Ovary (tissue), 9 donors: ENCODE measurements around the gene EHD3. TPM values are rescaled to one million over a fixed set of nuclear protein-coding genes. Genes with fewer than 3 reads are reported as not detected.

ENCODE experiments used
- DNase-seq, 5 donors: peaks; one replicate each; pipeline ENCODE4 v3.0.0-alpha.2; 2019 to 2020
- H3K27ac ChIP-seq, 2 donors: fragments of 200-600 bp; one replicate each; pipeline versions ENCODE4 v1.5.1 to v1.8.0; 2019 to 2022
- H3K27me3 ChIP-seq: fragments of 200-600 bp; one replicate; pipeline ENCODE4 v1.8.0; 2022
- H3K36me3 ChIP-seq: fragments of 200-600 bp; sonication (generic); one replicate; pipeline ENCODE4 v1.5.1; 2019
- H3K4me1 ChIP-seq: one replicate; pipeline ENCODE4 v1.8.1; 2013; ENCODE audit warnings: mild to moderate bottlenecking, moderate library complexity; ENCODE audit not compliant: insufficient read depth
- H3K4me3 ChIP-seq: fragments of 200-600 bp; sonication (generic); one replicate; pipeline ENCODE4 v1.5.1; 2017
- H3K9me3 ChIP-seq, 2 donors: fragments of 200-600 bp in 1 of 2; sonication (generic) in 1 of 2; one replicate each; pipeline versions ENCODE4 v1.5.1 to v1.8.1; 2013 to 2019; ENCODE audit warnings: mild to moderate bottlenecking in 1 of 2, moderate library complexity in 1 of 2
- EP300 ChIP-seq: sonication (generic); formaldehyde crosslinking; IDR thresholded peaks from one replicate; pipeline ENCODE4 v1.6.1; 2017; ENCODE audit warnings: antibody characterized with exemption
- POLR2A ChIP-seq: fragments of 450-650 bp; IDR thresholded peaks from one replicate; pipeline ENCODE4 v1.6.1; 2017; ENCODE audit warnings: antibody characterized with exemption, mild to moderate bottlenecking, moderate library complexity
- WGBS, 3 donors: extraction: QIAGEN DNeasy Blood & Tissue Kit in 1 of 3; methylation state at CpG; one replicate each; pipeline versions ENCODE4 v1.1.5 to v1.1.7; 2013 to 2017; 5-methylcytosine and 5-hydroxymethylcytosine counted together
- intact Hi-C, 4 donors: fragments of 100-400 bp; cut with DNase I; formaldehyde crosslinking; loops; one replicate each; pipeline versions ENCODE4 v1.11.0 to v1.15.1; 2022 to 2023
- polyA plus RNA-seq, 2 donors: library from polyadenylated mRNA; stranded (reverse); fragments of 200-250 nt in 1 of 2; fragments of 350-450 nt in 1 of 2; fragmentation: Illumina TruSeq in 1 of 2; extraction: RNeasy Lipid Tissue Mini Kit (QIAGEN cat#74804) in 1 of 2; gene quantifications; one replicate each; pipeline ENCODE4 v1.2.3, GENCODE V29; 2013 to 2014
- total RNA-seq, 7 donors: library from RNA; depleted of rRNA in 2 of 7; stranded (reverse); fragments of >200 nt in 2 of 7; fragmentation: NEBNext Ultra II Directional in 3 of 7; extraction: Animal tissue kit (Norgen Biotek cat#: 25700) in 3 of 7; gene quantifications; one replicate each; pipeline versions ENCODE4 v1.1.0 to v1.2.4, GENCODE V29; 2016 to 2023
- TF ChIP-seq, protein P1 (sequence below), 3 donors: fragments of 450-650 bp in 2 of 3; fragments of 200-600 bp in 1 of 3; IDR thresholded peaks; one replicate each; pipeline versions ENCODE4 v1.5.1 to v1.8.0; 2016 to 2022; ENCODE audit warnings: antibody characterized with exemption in 3 of 3, mild to moderate bottlenecking in 1 of 3
- donor health status: DM: no; HTN: no; CAD: no; lungs with moderate emphysema.
- donor health status: DM: no; HTN: no; CAD: no.
- donor health status: Bipolar disorder and iron deficiency.
- donor health status: DM: yes; HTN: yes; CAD: no.
- donor health status: DM: no; HTN: no; CAD: no.
- donor health status: DM: yes; HTN: yes; CAD: no.

Gene EHD3
- total and polyA plus RNA-seq, 9 donors, result 2.8 to 10.6 (median 3.5) TPM

DNA sequence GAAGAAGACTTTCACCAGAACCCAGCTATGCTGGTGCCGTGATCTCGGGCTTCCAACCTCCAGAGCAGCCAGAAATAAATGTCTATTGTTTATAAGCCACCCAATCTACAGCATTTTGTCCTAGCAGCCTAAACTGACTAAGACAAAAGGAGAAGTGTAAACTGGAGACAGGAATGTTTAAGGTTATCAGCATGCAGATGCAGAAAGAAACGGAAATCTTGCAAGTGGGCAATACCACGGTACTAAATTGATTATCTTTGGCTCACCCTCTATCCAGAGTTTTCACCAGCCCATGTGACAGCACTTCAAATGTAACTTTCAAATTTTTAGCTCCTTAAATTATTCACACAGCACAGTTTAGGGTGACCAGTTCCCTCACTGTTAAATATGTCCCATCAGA lies 10.9 kb upstream of the EHD3 start:
- Histone ChIP-seq H3K27ac (no peak overlapping the region), H3K4me1 (no peaks in the 10 kb centered on the region), H3K9me3 (no peaks in the 10 kb centered on the region), H3K4me3 (no peak overlapping the region), H3K36me3 (no peaks in the 10 kb centered on the region), H3K27me3 (no peaks in the 10 kb centered on the region)
- intact Hi-C loops, result no loop called here
- WGBS, 3 donors, result 72 to 83% (median 74%) methylated on average over 4 of the region's 4 CpGs
- DNase-seq, result no peak
- TF ChIP-seq POLR2A, result no peak
- TF ChIP-seq EP300, result no peak
- TF ChIP-seq, protein P1, sequence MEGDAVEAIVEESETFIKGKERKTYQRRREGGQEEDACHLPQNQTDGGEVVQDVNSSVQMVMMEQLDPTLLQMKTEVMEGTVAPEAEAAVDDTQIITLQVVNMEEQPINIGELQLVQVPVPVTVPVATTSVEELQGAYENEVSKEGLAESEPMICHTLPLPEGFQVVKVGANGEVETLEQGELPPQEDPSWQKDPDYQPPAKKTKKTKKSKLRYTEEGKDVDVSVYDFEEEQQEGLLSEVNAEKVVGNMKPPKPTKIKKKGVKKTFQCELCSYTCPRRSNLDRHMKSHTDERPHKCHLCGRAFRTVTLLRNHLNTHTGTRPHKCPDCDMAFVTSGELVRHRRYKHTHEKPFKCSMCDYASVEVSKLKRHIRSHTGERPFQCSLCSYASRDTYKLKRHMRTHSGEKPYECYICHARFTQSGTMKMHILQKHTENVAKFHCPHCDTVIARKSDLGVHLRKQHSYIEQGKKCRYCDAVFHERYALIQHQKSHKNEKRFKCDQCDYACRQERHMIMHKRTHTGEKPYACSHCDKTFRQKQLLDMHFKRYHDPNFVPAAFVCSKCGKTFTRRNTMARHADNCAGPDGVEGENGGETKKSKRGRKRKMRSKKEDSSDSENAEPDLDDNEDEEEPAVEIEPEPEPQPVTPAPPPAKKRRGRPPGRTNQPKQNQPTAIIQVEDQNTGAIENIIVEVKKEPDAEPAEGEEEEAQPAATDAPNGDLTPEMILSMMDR (IDR thresholded peaks at IDR 0.05), result no peak

- Histone ChIP-seq H3K36me3 (no peaks in the 10 kb centered on the region), H3K4me3 (no peak overlapping the region), H3K9me3 (no peaks in the 10 kb centered on the region), H3K27ac (no peak overlapping the region), H3K4me1 (no peaks in the 10 kb centered on the region), H3K27me3 (no peaks in the 10 kb centered on the region)
- DNase-seq, result no peak
- intact Hi-C loops, result no loop called here
- TF ChIP-seq POLR2A (no peak), EP300 (no peak)
- TF ChIP-seq, protein P1 (IDR thresholded peaks at IDR 0.05), result no peak
- 83 to 91% (median 88%) methylated on average over 7 of the region's 7 CpGs for WGBS, 3 donors
These were observed 10.2 kb upstream of the EHD3 start for GRCh38 chr2:31223749-31224148.

DNA sequence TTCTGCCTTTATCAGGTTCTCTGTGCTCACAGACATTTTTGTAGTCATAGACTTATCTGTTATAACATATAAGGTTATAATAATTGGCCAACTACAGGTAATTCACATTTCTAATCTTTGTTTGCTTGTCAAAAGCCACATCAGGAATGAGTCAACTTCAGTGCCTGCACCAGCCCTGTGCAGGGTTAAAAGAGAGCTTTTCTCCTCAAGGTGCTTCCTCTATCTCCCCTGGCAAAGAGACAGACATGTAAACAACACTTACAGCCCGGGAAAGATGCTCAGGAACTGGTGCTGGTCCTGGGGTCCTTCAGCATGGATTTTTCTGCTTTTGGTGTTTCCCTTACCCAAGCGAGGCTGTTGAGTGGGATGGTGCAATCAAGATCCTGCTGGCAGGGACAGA lies 7.7 kb upstream of the EHD3 start:
- 8 to 26% (median 23%) methylated on average over 2 of the region's 2 CpGs for WGBS, 3 donors
- Histone ChIP-seq H3K27ac (no peak overlapping the region), H3K27me3 (no peaks in the 10 kb centered on the region), H3K4me3 (no peak overlapping the region), H3K36me3 (no peaks in the 10 kb centered on the region), H3K9me3 (no peaks in the 10 kb centered on the region), H3K4me1 (no peaks in the 10 kb centered on the region)
- DNase-seq, result no peak
- TF ChIP-seq POLR2A, result no peak
- TF ChIP-seq EP300, result no peak
- TF ChIP-seq, protein P1 (IDR thresholded peaks at IDR 0.05), result no peak
- intact Hi-C loops, result no loop called here

DNA sequence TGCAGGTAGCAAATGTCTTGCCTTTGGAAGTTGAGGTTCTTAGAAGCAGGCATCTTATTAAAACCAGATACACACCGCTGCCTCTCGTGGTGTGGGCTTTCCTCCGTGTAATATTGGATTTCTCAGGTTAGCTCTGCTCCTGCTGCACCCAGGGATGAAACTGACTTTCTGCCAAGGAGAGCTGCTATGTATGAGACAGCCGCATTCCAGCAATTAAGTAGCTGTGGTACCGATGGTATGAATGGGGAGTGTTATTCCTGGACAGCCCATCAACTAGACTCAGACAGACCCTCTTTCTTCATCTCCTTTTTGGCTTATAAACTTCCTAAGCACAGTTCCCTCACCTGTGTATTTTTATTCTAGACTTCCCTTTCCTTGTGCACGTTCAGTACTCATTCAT lies 6.8 kb upstream of the EHD3 start:
- WGBS, 3 donors, result 37 to 45% (median 37%) methylated on average over 6 of the region's 6 CpGs
- intact Hi-C loops, result no loop called here
- TF ChIP-seq POLR2A, result no peak
- no peak for TF ChIP-seq EP300
- TF ChIP-seq, protein P1 (IDR thresholded peaks at IDR 0.05), result no peak

DNA sequence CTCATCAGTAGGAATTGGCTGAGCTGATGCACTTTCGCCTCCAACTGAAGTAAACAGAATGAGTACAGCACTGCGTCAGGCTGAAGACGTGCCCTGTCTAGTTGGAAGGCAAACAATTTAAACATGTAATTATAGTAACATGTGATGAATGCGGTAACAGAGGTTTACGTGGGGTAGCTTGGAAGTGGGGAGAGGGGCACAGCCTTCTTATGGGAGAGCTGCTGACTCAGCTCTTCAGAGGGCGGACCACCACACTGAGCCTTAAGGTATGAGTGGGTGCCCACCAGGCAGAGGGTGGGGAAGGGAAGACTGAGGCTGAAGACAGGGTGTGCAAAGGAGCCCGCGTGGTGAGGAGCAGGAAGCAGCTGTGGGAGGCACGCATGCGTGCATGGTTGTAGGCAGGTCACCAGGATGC lies 6.2 kb upstream of the EHD3 start:
- H3K27me3 ChIP-seq, result no peaks in the 10 kb centered on the region
- H3K4me3 ChIP-seq, result no peak overlapping the region
- TF ChIP-seq, protein P1 (IDR thresholded peaks at IDR 0.05), result no peak
- TF ChIP-seq EP300 (no peak), POLR2A (no peak)
- no peaks in the 10 kb centered on the region for H3K9me3 ChIP-seq
- no peaks in the 10 kb centered on the region for H3K4me1 ChIP-seq
- intact Hi-C loops, result no loop called here
- 77 to 84% (median 80%) methylated on average over 10 of the region's 10 CpGs for WGBS, 3 donors
- no peak for DNase-seq
- no peak overlapping the region for H3K27ac ChIP-seq
- no peaks in the 10 kb centered on the region for H3K36me3 ChIP-seq

More for the DNA sequence above, 6.8 kb upstream of the EHD3 start:
- Histone ChIP-seq H3K9me3 (no peaks in the 10 kb centered on the region), H3K27ac (no peak overlapping the region), H3K4me3 (no peak overlapping the region), H3K4me1 (no peaks in the 10 kb centered on the region), H3K36me3 (no peaks in the 10 kb centered on the region), H3K27me3 (no peaks in the 10 kb centered on the region)
- DNase-seq, result no peak
